Panc1 (cell line): ENCODE measurements around the gene TMEM161A. TPM values are rescaled to one million over a fixed set of nuclear protein-coding genes. Genes with fewer than 3 reads are reported as not detected.
A peak's percentile ranks its signal among the peaks of the same experiment; 100 is the strongest.

Experiments used
- ATAC-seq: fragments of 200-7000 bp; cut with Tn5 transposase; 2 replicates; pipeline ENCODE4 v1.9.1; 2020; ENCODE audit warnings: mild to moderate bottlenecking, moderate library complexity
- Bru-seq: library from RNA; stranded (reverse); fragments of 400-500 nt; gene quantifications from one replicate; lab custom pipeline; 2021; lab: Mats Ljungman, UMichigan
- BruChase-seq, 2 experiments: library from RNA; stranded (reverse); fragments of 400-500 nt; gene quantifications; one replicate each; lab custom pipeline; 2021; lab: Mats Ljungman, UMichigan
- BruUV-seq: library from RNA; stranded (reverse); fragments of 400-500 nt; replicated peaks from 2 replicates; lab custom pipeline; 2021; lab: Mats Ljungman, UMichigan
- CTCF ChIA-PET: fragments of 300-600 bp; sonication (Branson Sonifier 250); formaldehyde crosslinking; loops from one replicate; lab custom pipeline; 2022; ENCODE audit warnings: antibody characterized with exemption; lab: Charles Lee
- POLR2A ChIA-PET: fragments of 300-600 bp; sonication (Branson Sonifier 250); formaldehyde crosslinking; loops from one replicate; lab custom pipeline; 2022; ENCODE audit warnings: antibody characterized with exemption; lab: Charles Lee
- DNase-seq: peaks from one replicate; pipeline ENCODE4 v3.0.0-alpha.2; 2010; ENCODE audit warnings: low read depth, low spot score
- H3K27ac ChIP-seq: 2 replicates; pipeline ENCODE4 v1.5.1; 2011; ENCODE audit warnings: mild to moderate bottlenecking, low read length, inconsistent platforms
- H3K27me3 ChIP-seq: fragments of 200-500 bp; sonication (Bioruptor generic); 2 replicates; pipeline ENCODE4 v1.6.0; 2014; ENCODE audit warnings: low read length, inconsistent platforms; ENCODE audit not compliant: control insufficient read depth, insufficient read depth
- H3K36me3 ChIP-seq: fragments of 200-500 bp; sonication (Bioruptor generic); 2 replicates; pipeline ENCODE4 v1.5.1; 2014; ENCODE audit warnings: inconsistent platforms, mild to moderate bottlenecking, low read length, moderate library complexity; ENCODE audit not compliant: control insufficient read depth, insufficient read depth
- H3K4me1 ChIP-seq: 2 replicates; pipeline ENCODE4 v1.5.1; 2011; ENCODE audit warnings: inconsistent platforms, mild to moderate bottlenecking, low read length, moderate library complexity; ENCODE audit not compliant: control insufficient read depth, insufficient read depth
- H3K4me3 ChIP-seq, 2 experiments: 2 replicates each; pipeline ENCODE4 v1.5.1; 2011 to 2012; ENCODE audit warnings: low read depth in 2 of 2, low read length in 2 of 2, mild to moderate bottlenecking in 2 of 2, inconsistent platforms in 1 of 2, moderate library complexity in 1 of 2
- H3K9me3 ChIP-seq: fragments of 200-500 bp; sonication (Bioruptor generic); 2 replicates; pipeline ENCODE4 v1.5.1; 2014; ENCODE audit warnings: low read depth, mild to moderate bottlenecking, inconsistent platforms, low read length, moderate library complexity; ENCODE audit not compliant: control insufficient read depth, insufficient read depth
- POLR2AphosphoS5 ChIP-seq: IDR thresholded peaks from 2 replicates; pipeline ENCODE4 v1.6.1; 2012; ENCODE audit warnings: mild to moderate bottlenecking, low read depth, low read length, moderate library complexity
- SIN3A ChIP-seq: IDR thresholded peaks from 2 replicates; pipeline ENCODE4 v1.6.1; 2012; ENCODE audit warnings: low read depth, mild to moderate bottlenecking, low read length, moderate library complexity, borderline replicate concordance; ENCODE audit not compliant: insufficient read depth
- TCF7L2 ChIP-seq: IDR thresholded peaks from 2 replicates; pipeline ENCODE4 v1.6.1; 2011; ENCODE audit warnings: mild to moderate bottlenecking, low read depth, low read length, inconsistent platforms
- in situ Hi-C: cut with HindIII; loops from 2 replicates; pipeline ENCODE4 v1.10.0; 2016; ENCODE audit warnings: low sequenced_read_pairs, low pct_unique_long_range_greater_than_20kb
- intact Hi-C: fragments of 100-400 bp; cut with micrococcal nuclease; formaldehyde crosslinking; loops from one replicate; pipeline ENCODE4 v1.10.0; 2022; ENCODE audit not compliant: unreplicated experiment
- long read RNA-seq: library from polyadenylated mRNA; unstranded; transcript quantifications from one replicate; pipeline ENCODE4 v2.0.0, GENCODE V29; 2021; ENCODE audit not compliant: unreplicated experiment
- polyA plus RNA-seq: library from polyadenylated mRNA; unstranded; fragments of >200 nt; gene quantifications from one replicate; pipeline ENCODE4 v1.2.1, GENCODE V29; 2012; ENCODE audit warnings: missing spikeins; ENCODE audit not compliant: insufficient read length
- total RNA-seq: library from RNA; stranded (reverse); gene quantifications from one replicate; pipeline ENCODE4 v1.2.1, GENCODE V29; 2021; ENCODE audit not compliant: unreplicated experiment
- TF ChIP-seq, protein P1 (sequence below): fragments of 450-650 bp; IDR thresholded peaks from 2 replicates; pipeline ENCODE4 v1.5.1; 2017; ENCODE audit warnings: mild to moderate bottlenecking
- TF ChIP-seq, protein P2 (sequence below), 2 experiments: IDR thresholded peaks; 2 replicates each; pipeline ENCODE4 v1.6.1; 2011 to 2012; ENCODE audit warnings: low read depth in 2 of 2, control low read depth in 1 of 2, low read length in 1 of 2, mild to moderate bottlenecking in 1 of 2, moderate library complexity in 1 of 2; ENCODE audit not compliant: insufficient read depth in 1 of 2

TMEM161A gene
- total RNA-seq: 26.7 TPM
- polyA plus RNA-seq: 40.2 TPM
- Bru-seq, nascent RNA: percentile 50 among the genes with signal in this experiment
- BruChase-seq, experiment 1, labeled RNA remaining after a 2-hour chase: percentile 61 among the genes with signal in this experiment
- percentile 58 among the genes with signal in this experiment for BruChase-seq, experiment 2, labeled RNA remaining after a 6-hour chase
- long read RNA-seq, transcript TMEM161A-201 (12 exons, 1,820 nt): major isoform, 10 of 27 reads
- long read RNA-seq, partial matches to known transcripts: 9 of 27 reads
- long read RNA-seq, other reads (novel, unspliced or antisense): 3 of 27 reads

DNA sequence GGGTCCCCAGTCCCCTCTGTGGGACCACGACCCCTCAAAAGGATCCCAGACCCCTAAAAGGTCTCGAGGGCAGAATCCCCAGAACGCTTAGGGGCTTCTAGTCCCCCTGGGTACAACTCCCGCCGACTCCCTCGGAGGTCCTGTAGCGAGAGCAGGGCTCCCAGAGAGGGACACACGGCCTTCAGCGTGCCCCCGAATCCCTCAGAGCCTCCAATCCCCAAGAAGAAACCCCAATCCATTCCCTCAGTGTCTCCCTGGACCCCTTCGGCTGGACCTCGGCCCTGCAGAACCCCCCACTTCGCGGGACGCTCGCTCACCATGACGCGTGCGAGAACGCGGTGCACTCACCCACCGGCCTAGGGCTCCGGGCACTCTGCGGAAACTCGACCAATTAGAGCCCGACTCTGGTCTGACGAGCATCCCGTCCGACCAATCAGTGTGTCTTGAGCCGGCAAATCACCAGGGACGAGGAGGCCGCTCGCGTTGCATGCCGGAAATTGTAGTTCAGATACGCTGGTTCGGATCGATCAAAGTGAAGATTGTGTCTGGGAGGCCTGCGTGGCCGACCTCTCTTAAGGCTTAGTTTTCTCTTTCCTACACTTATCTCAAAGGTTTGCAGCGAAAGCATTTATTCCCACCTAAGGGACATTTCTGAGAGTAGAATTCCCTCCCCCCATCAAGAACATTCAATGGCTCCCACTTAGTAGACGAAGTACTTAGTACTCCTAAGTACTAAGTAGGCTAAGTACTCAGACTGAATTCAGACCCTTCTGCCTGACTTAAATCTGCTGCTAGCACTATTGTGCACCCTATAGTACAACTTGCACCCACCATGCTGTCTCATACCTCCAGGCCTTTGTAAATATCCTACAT lies at the start of gene TMEM161A:
TMEM161A (minus strand) TSS at position 370 of the 873 bp plus-strand sequence; CDS start at position 320, 50 bp downstream.
- in situ Hi-C loops: no loop called here
- peaks cover 5% of the 10 kb centered on the region; the same call in 1 of the 2 replicates for H3K36me3 ChIP-seq
- ATAC-seq: peak; percentile 100
- H3K4me3 ChIP-seq: peak within 1 kb of the TSS; percentile 83 to 86
- peak; percentile 92 for DNase-seq
- CTCF ChIA-PET: no interaction called here
- POLR2A ChIA-PET: no interaction called here
- no peaks in the 10 kb centered on the region for H3K9me3 ChIP-seq
- TF ChIP-seq POLR2AphosphoS5: peak; percentile 48; the same call in 1 of the 2 replicates
- TF ChIP-seq, protein P1, sequence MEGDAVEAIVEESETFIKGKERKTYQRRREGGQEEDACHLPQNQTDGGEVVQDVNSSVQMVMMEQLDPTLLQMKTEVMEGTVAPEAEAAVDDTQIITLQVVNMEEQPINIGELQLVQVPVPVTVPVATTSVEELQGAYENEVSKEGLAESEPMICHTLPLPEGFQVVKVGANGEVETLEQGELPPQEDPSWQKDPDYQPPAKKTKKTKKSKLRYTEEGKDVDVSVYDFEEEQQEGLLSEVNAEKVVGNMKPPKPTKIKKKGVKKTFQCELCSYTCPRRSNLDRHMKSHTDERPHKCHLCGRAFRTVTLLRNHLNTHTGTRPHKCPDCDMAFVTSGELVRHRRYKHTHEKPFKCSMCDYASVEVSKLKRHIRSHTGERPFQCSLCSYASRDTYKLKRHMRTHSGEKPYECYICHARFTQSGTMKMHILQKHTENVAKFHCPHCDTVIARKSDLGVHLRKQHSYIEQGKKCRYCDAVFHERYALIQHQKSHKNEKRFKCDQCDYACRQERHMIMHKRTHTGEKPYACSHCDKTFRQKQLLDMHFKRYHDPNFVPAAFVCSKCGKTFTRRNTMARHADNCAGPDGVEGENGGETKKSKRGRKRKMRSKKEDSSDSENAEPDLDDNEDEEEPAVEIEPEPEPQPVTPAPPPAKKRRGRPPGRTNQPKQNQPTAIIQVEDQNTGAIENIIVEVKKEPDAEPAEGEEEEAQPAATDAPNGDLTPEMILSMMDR: no peak
- peak; percentile 96 for TF ChIP-seq TCF7L2
- no peak for TF ChIP-seq SIN3A
- no peaks in the 10 kb centered on the region; the same call in 1 of the 2 replicates for H3K4me1 ChIP-seq
- no TSS peak for BruUV-seq
- intact Hi-C loops: loop anchor here (10.0 kb wide), 1 partner anchor 74 kb away; the partner anchor contains the start of gene SLC25A42
- no peaks in the 10 kb centered on the region for H3K27me3 ChIP-seq
- H3K27ac ChIP-seq: peak within 1 kb of the TSS; percentile 88

DNA sequence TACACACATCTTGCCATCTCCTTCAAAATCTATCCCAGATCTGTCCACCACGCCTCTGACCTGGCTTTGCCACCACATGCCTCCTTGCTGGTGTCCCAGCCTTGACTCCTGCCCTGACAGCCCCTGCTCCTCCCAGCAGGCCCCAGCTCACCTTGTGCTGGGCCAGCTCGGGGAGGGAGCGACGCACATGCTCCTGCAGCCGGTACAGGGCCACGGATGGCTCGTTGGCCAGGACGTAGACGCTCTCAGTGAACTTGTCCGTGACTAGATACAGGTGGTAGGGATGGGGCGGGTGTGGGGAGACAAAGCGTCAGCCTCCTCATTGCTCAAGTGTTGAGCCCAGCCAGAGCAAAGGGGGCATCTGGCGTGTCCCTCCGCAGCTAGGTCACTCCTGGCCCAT lies 48.5 kb upstream of the TMEM161A start:
- DNase-seq (no peak), ATAC-seq (no peak)
- H3K4me3 ChIP-seq: no peak overlapping the region
- no peaks in the 10 kb centered on the region; the same call in 1 of the 2 replicates for H3K36me3 ChIP-seq
- POLR2A ChIA-PET: no interaction called here
- no peaks in the 10 kb centered on the region for H3K27me3 ChIP-seq
- H3K27ac ChIP-seq: no peak overlapping the region
- no TSS peak for BruUV-seq
- H3K9me3 ChIP-seq: no peaks in the 10 kb centered on the region
- CTCF ChIA-PET: no interaction called here
- no peaks in the 10 kb centered on the region for H3K4me1 ChIP-seq
- in situ Hi-C loops (no loop called here), intact Hi-C loops (no loop called here)
- TF ChIP-seq TCF7L2 (no peak), SIN3A (no peak), POLR2AphosphoS5 (no peak)
- TF ChIP-seq, protein P2, sequence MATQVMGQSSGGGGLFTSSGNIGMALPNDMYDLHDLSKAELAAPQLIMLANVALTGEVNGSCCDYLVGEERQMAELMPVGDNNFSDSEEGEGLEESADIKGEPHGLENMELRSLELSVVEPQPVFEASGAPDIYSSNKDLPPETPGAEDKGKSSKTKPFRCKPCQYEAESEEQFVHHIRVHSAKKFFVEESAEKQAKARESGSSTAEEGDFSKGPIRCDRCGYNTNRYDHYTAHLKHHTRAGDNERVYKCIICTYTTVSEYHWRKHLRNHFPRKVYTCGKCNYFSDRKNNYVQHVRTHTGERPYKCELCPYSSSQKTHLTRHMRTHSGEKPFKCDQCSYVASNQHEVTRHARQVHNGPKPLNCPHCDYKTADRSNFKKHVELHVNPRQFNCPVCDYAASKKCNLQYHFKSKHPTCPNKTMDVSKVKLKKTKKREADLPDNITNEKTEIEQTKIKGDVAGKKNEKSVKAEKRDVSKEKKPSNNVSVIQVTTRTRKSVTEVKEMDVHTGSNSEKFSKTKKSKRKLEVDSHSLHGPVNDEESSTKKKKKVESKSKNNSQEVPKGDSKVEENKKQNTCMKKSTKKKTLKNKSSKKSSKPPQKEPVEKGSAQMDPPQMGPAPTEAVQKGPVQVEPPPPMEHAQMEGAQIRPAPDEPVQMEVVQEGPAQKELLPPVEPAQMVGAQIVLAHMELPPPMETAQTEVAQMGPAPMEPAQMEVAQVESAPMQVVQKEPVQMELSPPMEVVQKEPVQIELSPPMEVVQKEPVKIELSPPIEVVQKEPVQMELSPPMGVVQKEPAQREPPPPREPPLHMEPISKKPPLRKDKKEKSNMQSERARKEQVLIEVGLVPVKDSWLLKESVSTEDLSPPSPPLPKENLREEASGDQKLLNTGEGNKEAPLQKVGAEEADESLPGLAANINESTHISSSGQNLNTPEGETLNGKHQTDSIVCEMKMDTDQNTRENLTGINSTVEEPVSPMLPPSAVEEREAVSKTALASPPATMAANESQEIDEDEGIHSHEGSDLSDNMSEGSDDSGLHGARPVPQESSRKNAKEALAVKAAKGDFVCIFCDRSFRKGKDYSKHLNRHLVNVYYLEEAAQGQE (IDR thresholded peaks at IDR 0.05; ENCODE audit: insufficient read depth in 1 of 2, low read depth in 2 of 2, low read length in 1 of 2): no peak
- TF ChIP-seq, protein P1: no peak
